ENCODE measurements around the gene ST6GALNAC1. TPM values are rescaled to one million over a fixed set of nuclear protein-coding genes. Genes with fewer than 3 reads are reported as not detected.

The ST6GALNAC1 gene, protein sequence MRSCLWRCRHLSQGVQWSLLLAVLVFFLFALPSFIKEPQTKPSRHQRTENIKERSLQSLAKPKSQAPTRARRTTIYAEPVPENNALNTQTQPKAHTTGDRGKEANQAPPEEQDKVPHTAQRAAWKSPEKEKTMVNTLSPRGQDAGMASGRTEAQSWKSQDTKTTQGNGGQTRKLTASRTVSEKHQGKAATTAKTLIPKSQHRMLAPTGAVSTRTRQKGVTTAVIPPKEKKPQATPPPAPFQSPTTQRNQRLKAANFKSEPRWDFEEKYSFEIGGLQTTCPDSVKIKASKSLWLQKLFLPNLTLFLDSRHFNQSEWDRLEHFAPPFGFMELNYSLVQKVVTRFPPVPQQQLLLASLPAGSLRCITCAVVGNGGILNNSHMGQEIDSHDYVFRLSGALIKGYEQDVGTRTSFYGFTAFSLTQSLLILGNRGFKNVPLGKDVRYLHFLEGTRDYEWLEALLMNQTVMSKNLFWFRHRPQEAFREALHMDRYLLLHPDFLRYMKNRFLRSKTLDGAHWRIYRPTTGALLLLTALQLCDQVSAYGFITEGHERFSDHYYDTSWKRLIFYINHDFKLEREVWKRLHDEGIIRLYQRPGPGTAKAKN
- total RNA-seq (2022; extraction: Qiagen RNA extraction; ENCODE audit: low read depth) = 0.15 to 0.44 TPM (median 0.30 TPM) in 4 of 5 replicates, not detected in the other

DNA sequence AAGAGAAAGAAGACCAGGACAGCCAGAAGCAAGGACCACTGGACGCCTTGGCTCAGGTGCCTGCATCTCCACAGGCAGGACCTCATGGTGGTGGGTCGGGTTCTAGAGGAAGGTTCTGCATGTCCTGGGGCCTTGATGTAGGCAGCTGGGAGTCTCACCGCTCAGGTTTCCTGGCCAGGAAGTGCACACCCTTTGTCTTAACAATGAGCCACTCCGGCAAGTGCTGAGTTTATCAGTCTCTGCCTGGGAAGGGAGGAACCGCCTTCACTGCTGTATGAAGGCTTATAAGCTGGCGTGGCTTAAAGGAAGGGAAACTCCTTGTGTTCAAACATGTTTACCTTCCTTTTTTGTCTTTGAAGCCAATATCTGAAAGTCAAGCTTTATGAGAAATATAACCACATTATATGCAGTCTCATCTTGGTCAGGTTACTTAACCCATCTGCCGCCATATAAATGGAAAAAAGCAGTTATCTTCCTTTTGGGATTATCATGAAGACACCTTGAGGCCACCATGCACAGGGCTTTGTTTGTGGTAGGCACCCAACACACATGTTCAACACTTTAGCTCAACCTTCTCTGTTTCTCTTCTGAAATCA lies at the start of gene ST6GALNAC1:
Gene ST6GALNAC1, minus strand, starts transcription at position 205 of the 596 bp plus-strand sequence. Its CDS starts 119 bp downstream, at position 86.

DNA sequence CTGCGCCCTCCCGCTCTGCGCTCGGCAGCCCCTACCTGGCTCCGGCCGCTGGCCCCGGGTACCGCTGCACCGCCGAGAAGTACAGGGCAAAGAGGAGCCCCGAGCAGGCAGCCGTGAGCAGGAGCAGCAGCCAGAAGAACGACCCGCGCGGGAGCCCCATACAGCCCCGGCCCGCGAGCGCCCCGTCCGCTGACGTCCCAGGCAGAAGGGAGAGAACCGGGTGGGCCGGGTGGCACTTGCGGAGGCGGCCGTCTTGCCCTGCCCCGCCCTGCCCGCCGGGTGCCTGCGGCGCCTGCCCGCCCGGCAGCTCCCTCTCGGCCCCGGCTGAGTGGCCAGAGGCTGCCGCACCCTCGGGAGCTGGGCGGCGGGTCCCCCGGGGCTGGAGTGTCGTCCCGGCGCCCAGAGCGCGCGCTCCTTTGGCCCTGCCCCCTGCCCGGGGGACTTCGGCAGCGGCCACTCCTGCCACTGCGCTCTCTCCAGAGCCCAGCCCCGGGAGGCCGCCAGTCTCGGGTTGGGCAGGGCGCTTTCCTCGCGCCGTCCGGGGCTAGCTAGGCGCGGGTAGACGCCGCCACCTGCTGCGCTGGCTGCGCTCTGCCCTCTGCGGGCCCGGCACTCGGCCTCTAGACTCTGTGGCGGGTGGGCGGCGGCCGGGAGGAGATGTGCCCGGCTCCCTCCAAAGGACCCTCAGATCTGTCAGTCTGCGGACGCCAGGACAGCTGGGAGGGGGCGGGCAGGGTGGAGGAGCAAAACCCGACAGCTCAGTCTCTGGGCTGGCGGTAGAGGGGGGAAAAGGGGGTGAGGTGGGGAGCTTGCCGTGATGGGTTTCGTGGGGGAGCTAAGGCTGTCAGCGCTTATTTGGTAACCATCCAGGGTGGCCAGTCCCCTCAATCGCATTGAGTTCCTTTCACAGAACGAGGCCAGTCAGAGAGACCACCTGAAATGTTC lies 57.6 kb downstream of the ST6GALNAC1 start, which contains the start of gene ST6GALNAC2:
Gene ST6GALNAC2, minus strand, starts transcription at position 212 of the 945 bp plus-strand sequence. Its CDS starts 52 bp downstream, at position 160.

Other genes with a start within 250 kb of the ST6GALNAC1 start
- gene UBE2O, start 190.6 kb downstream of the ST6GALNAC1 start, total RNA-seq (2022; extraction: Qiagen RNA extraction; ENCODE audit: low read depth) = 33.3 to 38.6 TPM (median 37.6 TPM) in 5 replicates
- 0.21 to 0.41 TPM (median 0.29 TPM) in 4 of 5 replicates, not detected in the other for gene AANAT, start 176.2 kb downstream of the ST6GALNAC1 start, total RNA-seq (2022; extraction: Qiagen RNA extraction; ENCODE audit: low read depth)
- gene RHBDF2, start 142.3 kb downstream of the ST6GALNAC1 start, total RNA-seq (2022; extraction: Qiagen RNA extraction; ENCODE audit: low read depth) = 44.6 to 76.6 TPM (median 66.4 TPM) in 5 replicates
- gene CYGB, start 106.0 kb downstream of the ST6GALNAC1 start, total RNA-seq (2022; extraction: Qiagen RNA extraction; ENCODE audit: low read depth) = 0.77 to 2.0 TPM (median 1.0 TPM) in 5 replicates
- not detected in 5 replicates for gene PRCD, start 103.7 kb downstream of the ST6GALNAC1 start, total RNA-seq (2022; extraction: Qiagen RNA extraction; ENCODE audit: low read depth)
- 0.18 to 0.52 TPM (median 0.25 TPM) in 5 replicates for gene ST6GALNAC2, start 57.9 kb downstream of the ST6GALNAC1 start, total RNA-seq (2022; extraction: Qiagen RNA extraction; ENCODE audit: low read depth)
- gene MXRA7, start 67.2 kb upstream of the ST6GALNAC1 start, total RNA-seq (2022; extraction: Qiagen RNA extraction; ENCODE audit: low read depth) = 57.1 to 72.0 TPM (median 64.7 TPM) in 5 replicates
- gene JMJD6, start 82.8 kb upstream of the ST6GALNAC1 start, total RNA-seq (2022; extraction: Qiagen RNA extraction; ENCODE audit: low read depth) = 65.6 to 84.7 TPM (median 78.9 TPM) in 5 replicates
- gene METTL23, start 83.1 kb upstream of the ST6GALNAC1 start, total RNA-seq (2022; extraction: Qiagen RNA extraction; ENCODE audit: low read depth) = 56.3 to 67.2 TPM (median 60.6 TPM) in 5 replicates
- 404 to 467 TPM (median 440 TPM) in 5 replicates for gene SRSF2, start 93.6 kb upstream of the ST6GALNAC1 start, total RNA-seq (2022; extraction: Qiagen RNA extraction; ENCODE audit: low read depth)
- 21.3 to 24.2 TPM (median 21.8 TPM) in 5 replicates for gene MFSD11, start 94.4 kb upstream of the ST6GALNAC1 start, total RNA-seq (2022; extraction: Qiagen RNA extraction; ENCODE audit: low read depth)
- gene MGAT5B, start 224.6 kb upstream of the ST6GALNAC1 start, total RNA-seq (2022; extraction: Qiagen RNA extraction; ENCODE audit: low read depth) = 20.2 to 25.7 TPM (median 22.8 TPM) in 5 replicates

Data from A549 treated with DMSO at 1 μM for 4 hours (cell line).